ENCODE data around the gene ZNF132. TPM values are rescaled to one million over a fixed set of nuclear protein-coding genes. Genes with fewer than 3 reads are reported as not detected.

The ZNF132 gene
- total RNA-seq, 1 donor from 2014 or later: 0.28 TPM

GRCh38 chr19:58476498-58477015 lies 36.6 kb upstream of the ZNF132 start:
- Mint-ChIP-seq H3K9me3 (no peaks in the 10 kb centered on the region), H3K4me1 (peaks cover 25% of the 10 kb centered on the region), H3K36me3 (ENCODE audit: low read depth) (no peaks in the 10 kb centered on the region), H3K4me3 (peak overlapping the region; percentile 96), H3K27me3 (ENCODE audit: low read depth) (peaks cover 7% of the 10 kb centered on the region), H3K27ac (ENCODE audit: unreplicated experiment) (peak overlapping the region; percentile 90)
- no peak for TF ChIP-seq CTCF (conservative IDR thresholded peaks at IDR 0.05)
- DNase-seq (ENCODE audit: low read depth, low spot score): no peak

GRCh38 chr19:58475714-58476497 lies 36.0 kb upstream of the ZNF132 start, which contains the start of gene ZNF446:
ZNF446 (plus strand) TSS chr19:58476352; CDS start chr19:58477219, 867 bp downstream.
- Mint-ChIP-seq H3K27me3 (ENCODE audit: low read depth) (peaks cover 7% of the 10 kb centered on the region), H3K4me1 (peaks cover 25% of the 10 kb centered on the region), H3K36me3 (ENCODE audit: low read depth) (no peaks in the 10 kb centered on the region), H3K4me3 (peak within 1 kb of the TSS; percentile 96), H3K9me3 (no peaks in the 10 kb centered on the region), H3K27ac (ENCODE audit: unreplicated experiment) (peak within 1 kb of the TSS; percentile 99)
- DNase-seq (ENCODE audit: low read depth, low spot score): peak; percentile 92
- no peak for TF ChIP-seq CTCF (conservative IDR thresholded peaks at IDR 0.05)

- Mint-ChIP-seq H3K27me3 (ENCODE audit: low read depth) (peaks cover 7% of the 10 kb centered on the region), H3K9me3 (no peaks in the 10 kb centered on the region), H3K4me3 (peak overlapping the region; percentile 96), H3K36me3 (ENCODE audit: low read depth) (no peaks in the 10 kb centered on the region), H3K27ac (ENCODE audit: unreplicated experiment) (peak overlapping the region; percentile 99), H3K4me1 (peaks cover 25% of the 10 kb centered on the region)
- no peak for DNase-seq (ENCODE audit: low read depth, low spot score)
- TF ChIP-seq CTCF (conservative IDR thresholded peaks at IDR 0.05): no peak
These were observed 35.2 kb upstream of the ZNF132 start for GRCh38 chr19:58474997-58475713.

GRCh38 chr19:58474291-58474996 lies 34.5 kb upstream of the ZNF132 start:
- Mint-ChIP-seq H3K4me3 (peak overlapping the region; percentile 96), H3K4me1 (peaks cover 25% of the 10 kb centered on the region), H3K27ac (ENCODE audit: unreplicated experiment) (no peak overlapping the region), H3K27me3 (ENCODE audit: low read depth) (peaks cover 7% of the 10 kb centered on the region), H3K36me3 (ENCODE audit: low read depth) (no peaks in the 10 kb centered on the region), H3K9me3 (no peaks in the 10 kb centered on the region)
- TF ChIP-seq CTCF (conservative IDR thresholded peaks at IDR 0.05): no peak
- no peak for DNase-seq (ENCODE audit: low read depth, low spot score)

GRCh38 chr19:58473775-58474174 lies 33.8 kb upstream of the ZNF132 start:
- Mint-ChIP-seq H3K36me3 (ENCODE audit: low read depth) (no peaks in the 10 kb centered on the region), H3K27ac (ENCODE audit: unreplicated experiment) (peak overlapping the region; percentile 67), H3K4me1 (peaks cover 25% of the 10 kb centered on the region), H3K4me3 (peak overlapping the region; percentile 96), H3K27me3 (ENCODE audit: low read depth) (peaks cover 7% of the 10 kb centered on the region), H3K9me3 (no peaks in the 10 kb centered on the region)
- no peak for DNase-seq (ENCODE audit: low read depth, low spot score)
- no peak for TF ChIP-seq CTCF (conservative IDR thresholded peaks at IDR 0.05)
